ENCODE data around the gene RIT1.

DNA sequence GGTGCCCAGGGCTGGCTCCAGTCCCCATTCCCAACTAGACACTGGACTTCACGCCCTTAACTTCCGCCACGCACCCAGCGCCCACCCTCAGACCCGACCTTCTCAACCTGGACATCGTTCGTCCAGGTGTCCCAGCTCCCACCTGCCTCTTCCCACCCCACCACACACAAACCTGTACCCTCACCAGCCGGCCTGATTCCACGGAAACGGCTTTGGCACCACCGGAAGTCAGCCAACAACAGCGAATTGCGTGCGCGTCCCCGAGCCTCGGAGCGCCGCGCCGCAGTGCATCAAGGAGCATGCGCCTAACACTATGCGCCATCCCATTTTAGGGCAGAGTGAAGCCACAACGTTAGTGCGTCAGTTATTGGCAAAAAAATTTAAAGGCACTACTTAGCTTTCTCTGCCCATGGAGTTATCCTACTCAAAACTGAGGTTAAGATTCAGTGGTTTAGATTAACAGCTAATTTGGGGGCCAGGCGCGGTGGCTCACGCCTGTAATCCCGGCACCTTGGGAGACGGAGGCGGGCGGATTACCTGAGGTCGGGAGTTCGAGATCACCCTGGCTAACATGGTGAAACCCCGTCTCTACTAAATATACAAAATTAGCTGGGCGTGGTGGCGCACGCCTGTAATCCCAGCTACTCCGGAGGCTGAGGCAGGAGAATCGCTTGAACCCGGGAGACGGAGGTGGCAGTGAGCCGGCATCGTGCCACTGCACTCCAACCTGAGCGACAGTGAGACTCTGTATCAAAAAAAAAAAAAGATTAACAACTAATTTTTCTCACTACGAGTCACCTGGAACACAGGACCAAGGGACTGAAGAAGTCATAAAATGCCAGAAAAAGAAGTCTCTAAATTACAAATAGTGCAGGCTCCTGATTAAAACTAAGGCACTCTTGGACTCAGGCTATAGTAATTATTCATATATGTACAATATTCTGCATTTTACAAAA, 53.9 kb downstream of the RIT1 start, which contains the start of gene GON4L:
- no peak for TF ChIP-seq EZH2phosphoT487 (IDR thresholded peaks at IDR 0.05; ENCODE audit: insufficient read depth, low read depth)
- TF ChIP-seq EZH2 (IDR thresholded peaks at IDR 0.05; ENCODE audit: insufficient read depth, poor library complexity, severe bottlenecking): no peak

All from GM23248 (cell line).